ENCODE measurements around the gene LRRN2.

- no peak for TF ChIP-seq CTCF (IDR thresholded peaks at IDR 0.05; ENCODE audit: insufficient read depth, low read depth, low read length)
- no peak for TF ChIP-seq EZH2 (IDR thresholded peaks at IDR 0.05; ENCODE audit: insufficient read depth, low read length)
Measured at GRCh38 chr1:204605791-204606190, 79.7 kb downstream of the LRRN2 start.

All from astrocyte (in vitro differentiated cells and primary cell).